Activated CD4-positive, alpha-beta T cell treated with anti-CD3 and anti-CD28 coated beads, Interleukin-2, amount 50 U/mL, for 4 hours (primary cell): Measurements from ENCODE around the gene SH2D4B.
A peak's percentile ranks its signal among the peaks of the same experiment; 100 is the strongest.

Experiments used
- DNase-seq, 2 experiments: peaks; one replicate each; pipeline ENCODE4 v3.0.0-alpha.2; 2020

Gene SH2D4B

GRCh38 chr10:80537736-80538480, at the start of gene SH2D4B:
Gene SH2D4B, plus strand, starts transcription at chr10:80537902. Its CDS starts 430 bp downstream, at chr10:80538332.
- no peak for DNase-seq

- no peak for DNase-seq
These were observed 49.1 kb upstream of the SH2D4B start for GRCh38 chr10:80488539-80489066.

GRCh38 chr10:80489371-80490112, 48.2 kb upstream of the SH2D4B start:
- no peak for DNase-seq

- no peak for DNase-seq
These were observed 46.2 kb upstream of the SH2D4B start for GRCh38 chr10:80491251-80492102.

GRCh38 chr10:80492848-80493521, 44.7 kb upstream of the SH2D4B start:
- DNase-seq, result no peak

GRCh38 chr10:80493522-80494051, 44.1 kb upstream of the SH2D4B start:
- no peak for DNase-seq

GRCh38 chr10:80496555-80497172, 41.0 kb upstream of the SH2D4B start:
- no peak for DNase-seq

GRCh38 chr10:80497187-80498077, 40.3 kb upstream of the SH2D4B start:
- no peak for DNase-seq

- no peak for DNase-seq
These were observed 39.4 kb upstream of the SH2D4B start for GRCh38 chr10:80498078-80498832.

GRCh38 chr10:80498833-80499741, 38.6 kb upstream of the SH2D4B start:
- peak; percentile 35 to 50 for DNase-seq

- DNase-seq, result no peak
These were observed 36.9 kb upstream of the SH2D4B start for GRCh38 chr10:80500572-80501380.

GRCh38 chr10:80501381-80501912, 36.3 kb upstream of the SH2D4B start:
- no peak for DNase-seq

- no peak for DNase-seq
These were observed 35.7 kb upstream of the SH2D4B start for GRCh38 chr10:80501913-80502521.

- DNase-seq, result no peak
These were observed 34.8 kb upstream of the SH2D4B start for GRCh38 chr10:80502621-80503583.

- DNase-seq, result no peak
These were observed 34.0 kb upstream of the SH2D4B start for GRCh38 chr10:80503584-80504157.
